DND-41 (cell line): Measurements from ENCODE around the gene PHKG2.

Experiments
- CTCF ChIP-seq: IDR thresholded peaks from 2 replicates; pipeline ENCODE4 v1.5.1; 2012; ENCODE audit warnings: borderline replicate concordance, low read length, moderate library complexity, mild to moderate bottlenecking; ENCODE audit not compliant: poor library complexity, severe bottlenecking; ENCODE audit errors: extremely low read depth
- EZH2 ChIP-seq: IDR thresholded peaks from 3 replicates; pipeline ENCODE4 v1.6.1; 2012; ENCODE audit warnings: borderline replicate concordance, low read depth, mild to moderate bottlenecking, moderate library complexity, low read length, inconsistent platforms; ENCODE audit not compliant: severe bottlenecking

GRCh38 chr16:30703971-30704370 lies 44.3 kb upstream of the PHKG2 start:
- TF ChIP-seq CTCF (no peak), EZH2 (no peak)
